Fibroblast of the conjunctiva (primary cell): ENCODE data around the gene RAI1.

Source experiments
- DNase-seq: peaks from one replicate; pipeline ENCODE4 v3.0.0-alpha.2; 2010; ENCODE audit warnings: low read depth

RAI1 gene

GRCh38 chr17:17750881-17751280 is 69.6 kb downstream of the RAI1 start:
- no peak for DNase-seq

DNA sequence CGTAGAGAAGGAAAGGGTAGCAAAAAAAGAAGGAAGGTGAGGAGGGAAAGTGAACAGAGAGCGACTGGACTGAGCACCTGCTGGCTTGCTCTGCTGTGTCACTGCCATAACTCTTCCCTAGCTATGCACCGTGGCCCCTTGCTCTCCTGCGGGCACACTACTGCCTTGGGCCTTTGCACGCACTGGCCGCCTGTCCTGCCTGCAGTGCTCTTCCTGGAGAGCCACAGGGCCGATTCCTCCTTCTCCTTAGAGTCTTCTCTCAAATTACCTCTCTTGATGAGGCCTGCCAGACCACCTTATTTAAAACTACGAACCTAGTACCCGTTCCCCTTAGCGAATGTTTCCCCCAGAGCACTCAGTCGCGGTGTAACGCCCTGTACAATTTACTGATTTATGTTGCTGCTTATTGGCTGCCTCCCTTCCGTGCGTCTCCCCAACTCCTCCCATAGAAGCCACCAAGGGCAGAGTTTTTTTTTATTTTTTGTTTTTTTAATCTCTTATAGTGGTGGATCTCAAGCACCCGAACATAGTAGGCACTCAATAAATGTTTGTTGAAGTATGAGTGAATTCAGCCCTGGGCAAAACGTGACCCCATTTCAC is 70.3 kb downstream of the RAI1 start:
- no peak for DNase-seq

- DNase-seq = peak; percentile 89
Observed at GRCh38 chr17:17752089-17752820, 71.0 kb downstream of the RAI1 start.

DNA sequence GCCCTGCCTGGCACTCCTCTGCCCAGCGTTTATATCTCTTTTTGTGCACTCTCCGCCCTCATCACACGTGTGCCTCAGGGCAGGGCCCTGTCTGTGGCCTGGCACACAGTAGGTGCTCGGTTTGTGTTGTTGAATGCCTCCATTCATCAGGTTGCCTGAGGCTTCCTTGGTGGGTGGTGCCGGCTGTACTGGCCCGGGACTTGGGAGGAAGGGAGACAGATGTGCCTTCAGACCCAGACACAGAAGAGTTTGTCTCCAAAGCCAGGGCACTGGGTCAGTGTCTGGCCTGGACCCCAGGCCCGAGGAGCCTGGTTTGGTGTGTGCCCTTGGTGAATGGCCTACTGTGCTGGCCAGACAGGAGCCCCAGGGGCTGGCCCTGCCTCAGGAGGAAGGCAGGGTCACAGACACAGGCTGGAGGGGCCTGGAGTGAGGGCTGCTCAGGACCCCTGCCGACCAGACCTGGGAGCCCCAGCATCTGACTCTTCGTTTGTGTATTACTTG is 71.6 kb downstream of the RAI1 start:
- no peak for DNase-seq

GRCh38 chr17:17754719-17755686 is 73.7 kb downstream of the RAI1 start:
- no peak for DNase-seq

- no peak for DNase-seq
Observed at GRCh38 chr17:17755715-17756114, 74.5 kb downstream of the RAI1 start.

DNA sequence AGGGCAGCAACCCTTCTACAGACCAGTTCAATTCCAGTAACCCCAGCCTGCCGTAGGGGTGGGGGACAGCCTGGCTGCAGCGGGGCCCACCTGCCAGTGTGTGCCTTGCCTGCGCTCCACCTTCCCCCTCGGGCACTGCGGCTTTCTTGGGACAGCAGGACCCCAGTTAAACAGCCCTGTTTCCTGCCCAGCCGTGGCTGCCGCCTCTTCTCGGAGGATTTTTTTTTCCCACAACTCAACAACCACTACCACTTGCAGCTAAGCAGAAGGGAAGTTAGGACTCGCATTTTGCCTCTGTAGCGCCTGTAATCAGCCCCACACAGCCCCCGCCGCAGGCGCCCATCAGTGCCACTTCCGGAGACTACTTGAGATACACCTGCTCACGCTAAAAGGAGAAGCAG is 76.1 kb downstream of the RAI1 start:
- no peak for DNase-seq

GRCh38 chr17:17757956-17758845 is 76.9 kb downstream of the RAI1 start:
- DNase-seq = no peak

DNA sequence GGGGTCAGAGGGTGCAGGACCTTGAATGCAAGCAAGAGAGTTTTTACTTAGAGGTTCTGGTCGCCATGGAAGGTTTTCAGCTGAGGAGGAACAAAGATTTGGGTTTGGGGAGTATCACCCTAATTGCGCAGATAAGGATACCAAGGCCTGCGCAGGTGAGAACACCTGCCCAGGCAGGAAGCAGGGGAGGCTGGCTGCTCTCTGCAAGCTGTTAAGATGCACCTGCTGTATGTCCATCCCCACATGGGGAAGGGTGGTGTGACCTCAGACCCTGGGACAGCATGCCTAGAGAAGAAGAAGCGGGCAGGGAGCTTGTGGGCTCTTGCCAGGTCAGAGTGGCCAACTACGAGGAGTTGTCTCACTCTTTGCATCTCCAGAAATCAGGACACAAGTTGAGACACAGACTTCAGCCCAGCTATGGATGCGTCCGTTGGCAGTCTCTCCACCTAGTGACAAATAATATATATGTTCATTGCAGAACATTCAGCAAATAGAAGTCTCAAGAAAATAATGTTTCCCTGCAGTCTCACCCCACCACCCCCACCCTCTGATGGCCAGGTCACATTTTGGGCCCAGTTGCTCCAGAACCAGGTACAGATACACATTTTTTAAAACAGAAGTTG is 77.8 kb downstream of the RAI1 start:
- DNase-seq = no peak

DNA sequence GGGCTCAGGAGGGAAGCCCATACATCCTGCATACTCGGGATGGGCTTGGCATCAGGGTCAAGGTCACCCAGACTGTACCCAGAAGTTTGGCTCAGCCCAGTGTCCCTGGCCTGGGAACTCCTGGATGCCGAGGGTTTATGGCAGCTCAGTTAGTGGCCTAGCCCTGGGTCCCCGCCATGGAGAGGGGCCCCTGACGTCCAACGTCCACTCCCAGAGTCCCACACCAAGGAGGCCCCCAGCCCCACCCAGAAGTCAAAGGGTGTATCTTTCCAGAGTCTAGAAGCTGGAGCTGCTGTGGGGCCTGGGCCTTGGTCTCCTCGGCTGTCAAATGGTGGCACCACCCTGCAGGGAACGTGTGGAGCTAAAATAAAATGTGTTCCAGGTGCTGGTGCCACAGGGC is 79.1 kb downstream of the RAI1 start:
- no peak for DNase-seq

DNA sequence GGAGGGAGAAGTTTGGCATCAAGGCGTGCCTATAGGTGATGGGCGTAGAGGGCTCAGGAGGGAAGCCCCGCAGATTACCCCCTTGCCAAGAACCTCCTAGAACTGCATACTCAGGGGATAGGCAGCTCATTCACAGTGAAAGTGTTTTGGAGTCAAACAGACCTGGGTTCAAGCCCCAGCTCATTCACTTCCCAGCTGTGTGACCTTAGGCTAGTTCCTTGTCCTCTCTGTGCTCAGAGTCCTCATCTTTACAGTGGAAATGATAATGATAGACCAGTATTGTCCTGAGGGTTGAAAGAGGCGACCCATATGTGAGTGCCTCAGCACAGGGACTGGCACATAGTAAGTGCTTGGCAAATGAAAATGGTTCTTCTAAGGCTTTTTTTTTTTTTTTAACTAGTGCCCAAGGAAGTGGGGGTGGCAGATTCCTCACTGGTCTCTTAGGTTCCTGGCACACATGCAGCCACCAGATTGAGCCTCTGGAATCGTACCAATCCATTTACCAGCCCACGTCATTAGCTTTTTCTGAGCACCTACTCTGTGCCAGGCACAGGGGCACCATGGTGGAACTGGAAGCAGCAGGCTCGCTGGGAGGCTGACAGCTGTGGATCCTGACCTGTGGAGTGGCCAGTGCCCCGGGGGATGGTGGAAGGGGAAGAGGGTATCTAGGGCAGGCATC is 79.8 kb downstream of the RAI1 start:
- no peak for DNase-seq

- DNase-seq = no peak
Observed at GRCh38 chr17:17761894-17762743, 80.9 kb downstream of the RAI1 start.

DNA sequence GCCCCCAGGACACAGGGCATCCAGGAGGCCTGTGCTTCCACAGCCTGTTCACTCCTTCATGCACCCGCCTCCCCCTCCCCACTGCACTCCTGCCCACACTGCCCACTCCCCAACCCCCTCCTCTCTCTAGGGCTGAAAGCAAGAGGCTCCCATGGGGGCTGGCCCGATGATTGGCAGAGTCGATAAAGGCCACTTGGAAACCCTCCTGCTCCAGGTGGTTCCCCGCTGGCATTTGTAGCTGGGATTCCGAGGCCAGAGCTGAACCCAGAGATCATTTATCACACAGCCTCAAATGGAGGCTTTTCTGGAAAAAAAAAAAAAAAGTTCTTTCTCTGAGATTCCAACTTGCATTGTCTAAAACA is 81.5 kb downstream of the RAI1 start:
- DNase-seq = no peak

- no peak for DNase-seq
Observed at GRCh38 chr17:17763136-17763535, 81.9 kb downstream of the RAI1 start.

GRCh38 chr17:17763734-17764133 is 82.5 kb downstream of the RAI1 start:
- DNase-seq = no peak

- DNase-seq = no peak
Observed at GRCh38 chr17:17765359-17766076, 84.3 kb downstream of the RAI1 start.

DNA sequence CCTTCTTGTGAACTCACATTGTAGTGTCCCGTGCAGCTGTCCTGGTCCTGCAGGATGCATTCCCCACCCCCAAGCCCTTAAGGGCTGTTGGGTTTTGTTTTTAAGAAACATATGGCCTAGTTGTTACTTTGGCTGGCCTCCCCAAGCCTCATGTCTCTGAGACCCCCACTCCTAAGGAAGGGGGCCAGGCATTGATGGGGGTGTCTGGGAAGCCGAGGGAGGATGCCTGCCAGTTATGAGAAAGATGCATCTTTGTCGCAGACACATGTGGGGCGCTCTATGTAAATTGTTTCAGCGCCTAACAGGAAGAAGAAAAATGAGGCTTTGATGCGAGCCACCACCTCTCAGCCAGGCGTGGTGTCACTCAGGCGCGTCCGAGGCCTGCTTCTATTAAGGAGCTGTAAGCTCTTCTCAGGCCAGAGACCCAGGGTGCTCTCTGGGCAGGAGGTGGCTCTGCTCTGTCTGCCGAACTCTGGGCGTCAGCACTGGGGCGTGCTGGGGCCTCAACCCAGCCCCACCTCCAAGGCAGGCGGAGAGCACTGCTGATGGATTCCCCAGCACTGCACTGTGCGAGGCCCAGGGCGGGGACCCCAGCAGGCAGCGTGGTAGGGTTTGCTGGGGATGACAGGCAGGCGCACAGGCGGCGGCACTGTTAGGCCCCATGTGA is 85.0 kb downstream of the RAI1 start:
- no peak for DNase-seq

DNA sequence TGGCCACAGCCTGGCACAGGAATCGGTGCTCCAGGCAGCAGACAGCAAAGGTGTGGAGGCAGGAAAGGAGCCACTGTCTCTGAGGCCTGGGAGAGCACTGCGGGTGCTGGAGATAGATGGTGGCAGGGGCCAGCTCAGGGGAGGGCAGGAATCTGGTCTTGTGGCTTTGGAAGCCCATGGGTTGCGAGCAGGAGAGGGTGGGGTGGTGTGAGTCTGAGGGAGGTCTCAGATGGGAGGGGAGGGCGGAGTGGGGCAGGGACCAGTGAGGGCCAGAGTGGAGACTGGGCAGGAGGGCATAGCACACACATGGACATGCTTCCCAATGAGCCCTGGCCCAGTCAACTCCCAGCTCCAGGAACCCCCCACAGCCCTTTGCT is 85.5 kb downstream of the RAI1 start:
- no peak for DNase-seq
